GM18519 (cell line): ENCODE results near the gene TMEM9B.
A peak's percentile ranks its signal among the peaks of the same experiment; 100 is the strongest.
"Not testable (repeated sequence)": the region's sequence is repeated elsewhere in the genome, so short reads cannot be mapped to it uniquely, and the experiment has no call there.

Experiments
- ATAC-seq: cut with Tn5 transposase; IDR thresholded peaks from one replicate; pipeline ENCODE4 v1.9.1; 2021; ENCODE audit warnings: mild to moderate bottlenecking, moderate library complexity; ENCODE audit not compliant: unreplicated experiment, low FRiP score

TMEM9B gene

DNA sequence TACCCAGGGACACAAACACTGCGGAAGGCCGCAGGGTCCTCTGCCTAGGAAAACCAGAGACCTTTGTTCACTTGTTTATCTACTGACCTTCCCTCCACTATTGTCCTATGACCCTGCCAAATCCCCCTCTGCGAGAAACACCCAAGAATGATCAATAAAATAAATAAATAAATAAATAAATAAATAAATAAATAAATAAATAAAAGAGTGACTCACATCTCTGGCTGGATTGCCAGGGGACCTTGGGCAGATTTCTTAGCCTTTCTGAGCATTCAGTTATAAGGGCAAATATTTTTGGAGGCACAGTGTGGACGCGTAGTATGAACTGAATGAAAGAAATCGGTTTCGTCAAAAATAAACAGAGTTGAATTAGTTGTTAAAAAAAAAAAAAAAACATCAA, 15.1 kb upstream of the TMEM9B start:
- not testable (repeated sequence) for ATAC-seq

DNA sequence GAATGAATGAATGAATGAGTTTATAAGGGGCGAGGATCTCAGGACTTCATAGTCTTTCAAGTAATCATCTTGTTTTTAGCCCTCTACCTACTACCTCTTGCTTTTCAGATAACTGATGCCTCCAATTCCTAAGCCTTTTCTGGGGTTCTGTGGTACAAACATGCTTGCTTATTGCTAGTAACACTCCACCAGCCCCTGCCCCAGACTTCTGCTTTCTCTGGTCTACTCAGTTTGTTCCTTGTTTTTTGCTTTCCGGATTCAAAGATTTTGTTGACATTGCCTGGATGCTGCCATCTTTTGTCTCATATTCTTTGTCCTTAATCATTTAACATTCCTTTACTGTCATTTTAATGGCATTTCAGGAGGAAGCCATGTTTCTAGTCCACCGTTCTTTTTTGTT, 8.9 kb upstream of the TMEM9B start:
- ATAC-seq: no peak

DNA sequence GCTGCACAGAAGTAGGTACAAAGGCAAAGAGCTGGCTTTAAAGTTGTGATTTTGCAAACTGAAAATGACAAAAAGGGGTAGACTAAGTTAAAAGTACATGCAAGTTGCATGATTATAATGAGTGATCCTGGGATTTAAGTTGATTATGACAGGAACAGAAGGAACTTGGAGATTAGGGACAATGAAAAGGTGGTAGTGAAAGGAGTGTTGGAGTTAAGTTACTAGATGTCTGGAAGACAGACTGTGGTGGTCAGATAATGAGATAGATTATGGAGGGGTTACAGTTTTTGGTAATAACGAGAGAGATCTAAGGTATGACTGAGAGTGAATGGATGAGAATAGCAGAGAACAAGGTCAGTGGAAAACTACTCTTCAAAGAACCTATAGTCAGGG, 7.7 kb upstream of the TMEM9B start:
- no peak for ATAC-seq

DNA sequence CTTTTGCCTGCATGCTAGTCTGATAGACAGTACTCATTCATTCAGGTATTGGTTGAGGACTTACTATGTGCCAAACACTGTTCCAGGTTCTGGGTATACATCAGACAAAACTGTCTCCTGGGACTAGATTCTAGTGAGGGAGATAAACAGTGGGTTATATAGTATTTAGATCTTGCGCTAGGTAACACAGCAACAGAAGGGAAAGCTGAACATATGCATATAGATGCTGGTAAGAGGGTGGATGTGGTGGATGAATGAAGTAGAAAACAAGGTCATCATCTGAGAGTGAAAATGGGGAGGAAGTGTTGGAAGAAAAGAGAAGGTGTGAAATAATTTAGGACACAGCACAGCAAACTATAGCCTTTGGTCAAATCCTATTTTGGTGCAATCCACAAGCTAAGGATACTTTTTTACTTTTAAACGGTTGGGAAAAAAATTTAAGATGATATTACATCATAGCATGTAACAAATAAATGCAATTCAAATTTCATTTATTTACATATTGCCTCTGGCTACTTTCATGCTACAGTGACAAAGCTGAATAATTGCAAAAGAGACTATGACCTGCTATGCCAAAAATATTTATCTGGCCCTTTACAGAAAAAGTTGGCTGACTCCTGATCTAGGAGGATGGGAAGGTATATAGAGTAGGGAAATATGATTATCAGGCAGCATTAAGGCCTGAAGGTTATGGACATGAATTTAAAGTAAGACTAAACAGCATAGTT, 7.1 kb upstream of the TMEM9B start:
- ATAC-seq: no peak

DNA sequence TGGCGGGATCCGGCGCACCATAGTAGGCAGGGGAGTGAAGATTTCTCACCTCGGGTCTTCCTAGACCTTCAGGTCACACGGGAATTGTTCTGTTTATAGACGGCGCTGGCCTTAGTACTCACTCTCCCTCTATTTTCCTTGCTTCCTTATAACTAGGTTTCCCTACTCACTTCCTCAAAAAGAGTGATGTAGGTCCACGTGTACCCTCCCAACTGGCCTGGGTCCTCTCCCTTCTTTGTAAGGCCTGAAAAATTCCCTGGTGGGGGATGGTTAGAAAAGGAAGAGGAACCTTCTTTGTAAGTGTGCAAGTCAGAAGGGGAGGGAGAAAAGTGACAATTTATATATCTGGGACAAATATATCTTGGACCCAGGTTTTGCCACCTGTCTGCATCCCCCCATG, 2.9 kb upstream of the TMEM9B start:
- no peak for ATAC-seq

DNA sequence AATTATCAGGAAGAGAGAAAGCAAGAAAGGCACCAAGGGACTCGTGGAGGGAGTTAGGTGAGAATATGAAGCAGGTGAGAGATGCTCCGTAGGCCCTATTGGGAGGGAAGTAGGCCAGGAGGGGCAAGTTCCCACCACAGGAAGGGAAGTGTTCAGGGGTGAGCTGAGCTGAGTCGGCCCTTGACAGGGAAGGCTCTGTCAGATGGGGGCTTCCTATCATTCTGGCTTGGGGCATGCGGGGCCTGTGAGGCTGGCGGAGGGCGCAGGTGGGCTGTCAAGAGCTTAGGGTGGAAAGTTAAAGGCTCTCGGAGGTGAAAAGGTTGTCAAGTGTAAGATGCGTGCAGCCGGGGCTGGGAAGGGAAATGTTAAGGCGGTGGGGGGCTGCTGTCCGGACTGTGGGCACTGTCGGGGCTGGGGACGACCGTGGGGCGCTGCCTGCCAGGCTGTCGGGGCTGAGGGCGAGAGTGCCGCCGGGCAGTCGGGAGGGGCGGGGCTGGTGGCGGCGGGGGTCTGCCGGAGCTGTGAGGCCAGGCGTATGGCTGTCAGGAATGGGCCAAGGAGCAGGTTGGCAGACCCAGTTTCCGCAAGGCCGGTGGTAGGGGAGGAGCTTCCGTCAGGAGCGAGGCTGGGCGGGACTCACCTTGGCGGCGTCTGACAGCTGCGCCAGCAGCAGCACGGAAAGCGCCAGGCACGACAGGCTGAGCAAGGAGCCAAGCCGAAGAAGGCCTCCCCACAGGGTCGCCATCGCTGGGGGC, 496 bp downstream of the TMEM9B start:
- ATAC-seq: peak; percentile 35

DNA sequence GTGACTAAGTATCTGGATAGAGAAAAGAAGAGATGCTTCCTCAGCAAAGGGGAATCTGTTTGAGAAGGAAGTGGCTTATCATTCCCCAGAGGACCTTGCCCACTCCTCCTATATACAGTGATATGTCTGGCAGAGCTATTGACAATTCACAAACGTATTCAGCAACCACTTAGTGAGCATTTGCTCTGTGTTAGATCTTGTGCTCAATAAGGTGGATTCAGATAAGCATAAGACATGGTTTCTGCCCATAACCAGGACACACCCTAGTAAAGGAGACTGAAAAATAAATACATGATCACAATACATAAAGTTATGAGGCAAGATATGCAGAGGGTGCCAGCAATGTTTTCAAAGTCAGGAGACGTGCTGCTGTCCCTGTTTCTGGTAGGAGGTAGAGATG, 1.4 kb downstream of the TMEM9B start:
- no peak for ATAC-seq

DNA sequence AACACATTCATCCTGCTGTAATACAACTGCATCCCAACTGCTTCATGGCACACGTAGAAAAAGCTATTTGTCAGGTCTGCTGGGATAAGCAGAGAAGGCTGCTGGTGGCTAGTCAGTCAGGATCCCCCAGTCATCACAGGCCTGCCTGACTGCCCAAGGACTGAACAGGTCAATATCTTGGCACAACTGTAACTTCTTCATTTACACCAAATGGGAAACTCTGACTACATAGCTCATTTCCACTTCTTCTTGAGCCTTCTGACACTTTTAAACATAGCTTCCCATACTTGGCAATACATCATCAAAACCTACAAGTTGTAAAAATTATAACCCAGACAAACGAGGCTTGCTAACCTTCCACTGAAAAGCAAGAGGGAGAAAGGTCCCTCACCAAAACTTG, 2.8 kb downstream of the TMEM9B start:
- ATAC-seq: no peak

DNA sequence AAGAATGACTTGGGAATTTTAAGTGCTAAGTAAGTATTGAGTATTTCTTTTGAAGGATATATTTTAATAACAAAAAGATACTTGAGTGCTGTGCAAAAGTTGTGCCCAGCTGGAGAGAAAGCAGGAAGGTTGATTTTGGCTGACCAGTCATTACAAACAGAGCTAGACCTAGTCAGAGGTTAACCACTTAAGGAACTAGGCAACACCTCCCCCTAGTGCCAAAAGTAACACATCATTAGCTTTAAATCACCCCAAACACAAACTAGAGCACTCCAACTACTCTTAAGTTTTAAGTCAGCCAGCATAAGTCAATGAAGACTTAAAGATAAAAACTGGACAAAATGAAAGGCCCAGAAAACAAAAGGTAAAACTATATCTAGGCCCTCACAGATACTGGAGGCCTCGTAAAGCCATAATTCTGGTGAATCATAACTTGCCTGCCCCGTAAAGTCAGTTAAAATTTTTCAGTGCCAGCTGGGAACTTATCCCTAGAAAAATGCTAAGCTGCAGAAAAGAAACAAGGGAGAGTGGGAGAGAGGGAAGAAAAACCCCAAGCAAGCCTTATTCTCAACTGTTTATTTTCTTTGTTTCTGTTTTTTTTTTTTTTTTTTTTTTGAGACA, 4.6 kb downstream of the TMEM9B start:
- peak; percentile 39 for ATAC-seq

DNA sequence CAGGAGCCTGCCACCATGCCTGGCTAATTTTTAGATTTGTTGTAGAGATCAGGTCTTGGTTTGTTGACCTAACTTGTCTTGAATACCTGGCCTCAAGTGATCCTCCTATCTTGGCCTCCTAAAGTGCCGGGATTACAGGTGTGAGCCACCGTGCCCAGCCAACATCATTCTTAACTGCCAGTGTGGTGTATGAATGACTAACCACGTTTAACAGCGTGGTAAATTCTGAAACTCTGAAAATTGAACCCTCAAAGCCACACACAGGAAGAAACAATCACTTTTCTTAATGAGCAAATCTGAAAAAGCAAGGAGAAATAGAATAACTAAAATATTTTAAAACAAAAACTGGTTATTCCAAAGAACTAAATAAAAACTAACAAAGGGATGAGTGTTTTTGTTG, 7.4 kb downstream of the TMEM9B start:
- ATAC-seq: no peak

DNA sequence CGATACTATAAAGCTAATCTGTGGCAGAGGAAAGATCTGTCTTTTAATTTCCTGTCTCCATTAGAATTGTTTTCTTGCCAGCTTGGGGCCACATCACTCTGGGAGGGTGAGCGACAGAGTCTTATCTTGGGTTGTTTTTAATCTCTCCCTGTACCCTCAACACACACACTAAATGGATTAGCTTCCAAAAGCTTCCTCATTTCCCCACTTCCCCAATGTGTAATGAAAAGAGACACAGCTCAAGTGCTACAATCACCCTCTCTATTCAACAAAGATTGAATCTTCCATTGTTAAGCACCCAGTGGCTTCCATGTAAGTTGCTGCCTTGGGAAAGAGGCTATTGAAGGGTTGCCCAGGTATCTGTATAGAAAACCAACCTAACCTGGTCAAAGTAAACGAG, 15.4 kb downstream of the TMEM9B start:
- ATAC-seq: no peak

DNA sequence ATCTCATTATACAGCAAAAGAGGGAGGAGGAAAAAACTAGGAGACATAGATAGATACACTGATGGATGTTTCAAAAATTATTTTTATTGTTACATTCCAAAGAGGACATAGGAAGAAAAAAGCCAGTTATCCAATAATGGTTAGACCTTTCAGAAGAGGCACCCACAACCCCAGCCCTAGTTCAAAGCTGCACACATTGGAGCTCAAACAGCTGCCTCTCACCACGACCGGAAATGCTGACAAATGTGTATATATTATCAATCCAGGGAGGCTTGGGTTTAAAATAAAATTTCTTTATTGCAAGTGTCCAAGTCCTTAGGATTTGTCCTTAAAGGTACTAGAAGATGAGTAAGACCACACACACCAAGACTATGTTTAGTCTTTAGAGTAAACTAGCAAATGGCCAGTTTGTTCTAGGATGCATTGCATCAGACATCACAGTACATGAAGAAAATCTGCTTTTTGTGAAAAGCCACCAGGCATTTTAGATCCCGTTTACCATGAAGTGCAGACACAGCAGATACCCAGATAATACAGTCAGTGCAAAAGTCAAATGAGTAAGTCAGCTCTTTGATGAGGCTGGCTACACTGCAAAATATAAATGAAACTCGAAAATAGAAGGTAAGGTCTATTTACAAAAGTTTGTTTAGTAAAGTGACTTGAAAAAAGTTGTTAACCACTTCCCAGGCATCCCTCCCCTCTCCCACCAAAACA, 16.9 kb downstream of the TMEM9B start:
- no peak for ATAC-seq

DNA sequence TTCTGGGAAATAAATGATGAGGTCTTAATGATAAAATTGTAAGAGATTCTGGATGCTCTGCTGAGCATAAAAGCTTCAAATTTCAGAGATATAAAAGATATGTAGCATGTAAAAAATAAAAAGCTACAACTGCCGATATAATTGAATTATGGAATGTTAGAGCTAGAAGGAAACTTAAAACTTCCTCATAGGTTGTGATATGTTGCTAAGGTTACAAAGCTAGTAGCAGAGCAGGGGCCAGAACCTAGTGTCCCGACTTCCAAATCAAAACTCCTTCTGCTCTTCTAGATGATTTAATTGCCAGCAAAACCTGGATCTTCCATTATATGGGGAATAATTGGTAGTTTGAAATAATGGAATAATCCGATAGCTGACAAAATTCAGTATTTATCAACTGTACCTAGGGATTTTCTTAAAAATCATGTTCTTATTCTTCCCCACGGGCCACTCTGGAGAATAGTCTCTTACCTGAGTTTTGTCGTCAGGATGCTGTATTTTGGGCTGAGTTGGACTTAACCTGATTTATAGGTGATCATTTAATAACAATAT, 21.6 kb downstream of the TMEM9B start, which contains the start of gene ASCL3:
ASCL3 (minus strand) TSS at position 499 of the 549 bp plus-strand sequence. CDS start 4,855 bp downstream, outside the sequence.
- ATAC-seq: no peak

DNA sequence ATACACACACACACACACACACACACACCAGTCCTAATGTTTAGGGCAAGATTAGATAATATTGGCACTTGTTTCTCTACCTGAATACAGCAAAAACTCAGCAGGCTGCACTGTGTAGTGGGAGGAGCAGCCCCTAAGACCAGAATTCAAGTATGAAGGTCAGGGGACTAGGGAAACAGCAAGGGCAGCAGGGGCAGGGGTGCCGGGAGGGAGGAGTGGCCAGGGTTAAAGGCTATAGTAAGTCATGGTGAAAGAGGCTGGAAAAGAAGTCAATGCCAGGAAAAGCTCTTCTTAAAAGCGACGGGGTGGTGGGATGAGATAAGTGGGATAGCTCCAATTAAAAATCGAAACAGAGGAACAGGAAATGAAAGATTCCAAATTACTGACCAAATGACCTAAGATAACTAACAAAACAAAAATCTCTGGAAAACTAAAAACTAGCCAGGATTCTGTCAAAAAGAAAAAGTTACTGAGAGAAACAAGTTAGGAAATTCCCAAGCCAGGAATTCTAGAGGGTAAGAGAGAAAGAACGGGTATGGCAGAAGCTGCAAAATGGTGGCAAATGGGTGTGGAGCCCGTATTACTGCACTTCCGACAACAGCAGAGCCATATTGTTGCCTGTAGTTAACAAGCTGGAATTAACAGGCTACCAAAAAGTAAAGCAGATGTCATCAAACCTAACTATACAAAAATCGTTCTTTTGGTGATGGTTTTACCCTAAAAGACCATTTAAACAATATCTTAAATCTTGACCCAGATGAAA, 22.7 kb downstream of the TMEM9B start:
- no peak for ATAC-seq

DNA sequence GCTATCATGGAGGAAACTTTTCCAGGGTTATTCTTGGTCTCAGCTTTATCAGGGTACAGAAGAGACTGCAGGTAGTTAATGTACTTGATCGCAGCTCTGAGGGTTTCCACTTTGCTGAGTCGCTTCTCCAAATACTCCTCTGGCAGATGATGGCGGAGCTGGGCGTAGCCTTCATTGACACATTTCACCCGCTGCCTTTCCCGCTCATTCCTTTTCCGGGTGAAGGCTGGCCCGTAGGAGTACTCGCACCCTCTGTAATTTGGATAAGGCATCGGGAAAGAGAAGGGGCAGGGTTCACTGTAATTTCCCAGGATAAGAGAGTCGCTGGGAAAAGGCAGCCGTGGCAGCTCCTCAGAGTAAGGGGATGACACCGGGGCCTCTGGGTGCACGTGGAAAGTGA, 26.6 kb downstream of the TMEM9B start:
- ATAC-seq: no peak

DNA sequence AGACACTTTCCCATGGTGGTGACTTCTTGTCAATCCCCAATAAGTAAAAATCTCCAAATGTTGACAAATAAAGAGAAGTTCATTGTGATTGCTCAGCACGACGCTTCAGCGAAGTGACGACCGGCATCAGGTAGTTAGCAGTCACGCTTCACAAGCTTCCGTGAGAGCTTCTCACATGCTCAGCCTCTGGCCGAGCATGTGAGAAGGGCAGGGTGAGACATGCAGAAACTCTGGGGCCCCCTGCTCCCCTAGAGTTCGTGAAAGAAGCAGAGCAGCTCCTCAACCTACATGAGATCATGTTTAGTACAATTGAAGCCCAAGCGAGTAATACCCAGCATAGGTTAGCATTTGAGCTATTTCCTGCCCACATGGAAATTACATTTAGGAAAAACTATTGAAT, 27.1 kb downstream of the TMEM9B start:
- ATAC-seq: no peak

DNA sequence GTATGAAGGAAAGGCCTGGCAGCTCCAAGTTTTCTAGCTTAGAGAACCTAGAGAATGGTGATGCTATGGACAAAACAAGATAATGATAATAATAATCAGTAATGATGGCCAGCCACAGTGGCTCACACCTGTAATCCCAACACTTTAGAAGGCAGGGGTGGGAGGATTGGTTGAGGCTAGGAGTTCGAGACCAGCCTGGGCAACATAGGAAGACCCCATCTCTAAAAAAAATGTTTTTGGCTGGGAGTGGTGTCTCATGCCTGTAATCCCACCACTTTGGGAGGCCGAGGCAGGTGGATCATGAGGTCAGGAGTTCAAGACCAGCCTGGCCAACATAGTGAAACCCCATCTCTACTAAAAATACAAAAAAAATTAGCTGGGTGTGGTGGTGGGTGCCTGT, 28.5 kb downstream of the TMEM9B start:
- not testable (repeated sequence) for ATAC-seq

DNA sequence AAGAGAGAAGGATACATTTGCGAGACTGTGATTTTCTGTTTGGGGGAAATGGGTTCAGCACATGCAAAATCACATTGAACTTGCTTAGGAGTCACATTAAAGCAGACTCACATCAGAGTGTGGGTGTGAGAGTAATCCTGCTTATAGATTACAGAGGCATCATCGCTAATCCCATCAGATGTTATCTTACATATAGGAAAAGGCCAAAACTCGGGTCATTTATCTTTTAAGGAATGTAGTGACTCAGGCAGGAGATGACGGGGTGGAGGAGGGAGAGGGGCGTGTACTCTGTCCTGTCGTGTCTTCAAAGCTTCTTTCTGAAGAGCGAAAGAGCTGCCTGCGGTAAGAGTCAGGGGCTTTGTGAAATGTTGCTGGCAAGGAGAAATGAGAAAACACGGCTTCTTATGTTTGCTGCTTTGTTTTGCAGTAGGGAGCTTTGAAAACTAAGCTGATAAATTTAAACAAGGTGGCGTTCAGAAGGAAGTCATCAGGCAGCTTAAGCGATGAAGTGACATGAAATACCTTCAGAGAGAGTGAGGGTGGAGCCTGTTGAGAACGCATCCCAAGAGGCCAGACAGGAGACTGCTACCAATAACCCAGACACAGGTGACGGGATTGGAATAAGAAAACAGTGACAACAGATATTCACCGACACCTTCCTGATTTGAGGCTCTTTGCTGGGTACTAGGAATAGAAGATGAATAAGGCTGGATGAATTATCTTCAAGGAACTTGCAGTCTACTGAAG, 29.3 kb downstream of the TMEM9B start:
- ATAC-seq: no peak

DNA sequence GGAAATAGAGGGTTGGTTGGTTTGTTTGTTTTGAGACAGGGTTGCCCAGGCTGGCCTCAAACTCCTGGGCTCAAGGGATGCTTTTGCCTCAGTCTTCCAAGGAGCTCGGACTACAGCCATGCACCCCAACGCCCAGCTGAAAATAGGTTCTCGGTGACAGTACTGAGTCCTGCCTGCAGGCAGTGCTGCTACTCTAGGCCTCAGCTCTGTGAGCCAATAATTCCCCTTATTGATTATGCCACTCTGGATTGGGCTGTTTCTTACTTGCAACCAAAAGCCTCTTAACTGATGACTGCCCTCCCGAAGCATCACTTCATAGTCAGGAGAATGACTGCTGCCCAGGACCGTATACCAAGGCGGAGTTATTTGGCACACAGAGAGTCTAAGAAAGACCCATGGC, 30.3 kb downstream of the TMEM9B start:
- no peak for ATAC-seq
